Omental fat pad (tissue), 4 donors: ENCODE results near the gene DSE. TPM values are rescaled to one million over a fixed set of nuclear protein-coding genes. Genes with fewer than 3 reads are reported as not detected.

Source experiments
- ATAC-seq: fragments of 150-250 bp; one replicate; pipeline ENCODE4 v1.9.1; 2016; ENCODE audit warnings: mild to moderate bottlenecking, moderate library complexity; ENCODE audit not compliant: low FRiP score
- DNase-seq: peaks from one replicate; pipeline ENCODE4 v3.0.0-alpha.2; 2019; ENCODE audit warnings: low spot score
- total RNA-seq, 4 donors: library from RNA; depleted of rRNA; stranded (reverse); fragments of >200 nt; gene quantifications; one replicate each; pipeline ENCODE4 v1.1.0, GENCODE V29; 2016
- TF ChIP-seq, protein P1 (sequence below), 3 donors: fragments of 450-650 bp; IDR thresholded peaks; one replicate each; pipeline ENCODE4 v1.5.1; 2016 to 2017; ENCODE audit warnings: antibody characterized with exemption in 3 of 3, mild to moderate bottlenecking in 3 of 3, moderate library complexity in 2 of 3

DSE gene
- total RNA-seq, 4 donors from 2014 or later, result 80.9 to 145 (median 100) TPM

DNA sequence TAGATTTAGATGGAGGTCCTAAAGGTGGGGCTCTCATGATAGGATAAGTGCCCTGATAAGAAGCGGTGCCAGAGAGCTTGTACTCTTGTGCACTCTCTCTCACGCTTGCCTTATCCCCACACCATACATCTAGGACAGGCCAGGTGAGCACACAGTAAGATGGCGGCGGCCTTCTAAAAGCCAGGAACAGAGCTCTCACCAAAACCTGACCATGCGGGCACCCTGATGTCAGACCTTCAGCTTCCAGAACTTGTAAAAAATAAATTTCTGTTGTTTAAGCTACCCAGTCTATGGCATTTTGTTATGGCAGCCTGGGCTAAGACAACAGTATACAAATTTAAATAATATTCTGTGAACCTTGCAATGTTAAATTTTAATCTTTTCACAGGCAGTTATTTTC, 49.6 kb downstream of the DSE start:
- ATAC-seq (no peak), DNase-seq (no peak)
- TF ChIP-seq, protein P1, sequence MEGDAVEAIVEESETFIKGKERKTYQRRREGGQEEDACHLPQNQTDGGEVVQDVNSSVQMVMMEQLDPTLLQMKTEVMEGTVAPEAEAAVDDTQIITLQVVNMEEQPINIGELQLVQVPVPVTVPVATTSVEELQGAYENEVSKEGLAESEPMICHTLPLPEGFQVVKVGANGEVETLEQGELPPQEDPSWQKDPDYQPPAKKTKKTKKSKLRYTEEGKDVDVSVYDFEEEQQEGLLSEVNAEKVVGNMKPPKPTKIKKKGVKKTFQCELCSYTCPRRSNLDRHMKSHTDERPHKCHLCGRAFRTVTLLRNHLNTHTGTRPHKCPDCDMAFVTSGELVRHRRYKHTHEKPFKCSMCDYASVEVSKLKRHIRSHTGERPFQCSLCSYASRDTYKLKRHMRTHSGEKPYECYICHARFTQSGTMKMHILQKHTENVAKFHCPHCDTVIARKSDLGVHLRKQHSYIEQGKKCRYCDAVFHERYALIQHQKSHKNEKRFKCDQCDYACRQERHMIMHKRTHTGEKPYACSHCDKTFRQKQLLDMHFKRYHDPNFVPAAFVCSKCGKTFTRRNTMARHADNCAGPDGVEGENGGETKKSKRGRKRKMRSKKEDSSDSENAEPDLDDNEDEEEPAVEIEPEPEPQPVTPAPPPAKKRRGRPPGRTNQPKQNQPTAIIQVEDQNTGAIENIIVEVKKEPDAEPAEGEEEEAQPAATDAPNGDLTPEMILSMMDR (IDR thresholded peaks at IDR 0.05), result no peak

GRCh38 chr6:116422238-116422637, 51.5 kb downstream of the DSE start:
- ATAC-seq (no peak), DNase-seq (no peak)
- TF ChIP-seq, protein P1 (IDR thresholded peaks at IDR 0.05), result no peak

- ATAC-seq (peak; percentile 70), DNase-seq (no peak)
- TF ChIP-seq, protein P1 (IDR thresholded peaks at IDR 0.05), result no peak
These were observed 53.3 kb downstream of the DSE start for GRCh38 chr6:116424001-116424400.

DNA sequence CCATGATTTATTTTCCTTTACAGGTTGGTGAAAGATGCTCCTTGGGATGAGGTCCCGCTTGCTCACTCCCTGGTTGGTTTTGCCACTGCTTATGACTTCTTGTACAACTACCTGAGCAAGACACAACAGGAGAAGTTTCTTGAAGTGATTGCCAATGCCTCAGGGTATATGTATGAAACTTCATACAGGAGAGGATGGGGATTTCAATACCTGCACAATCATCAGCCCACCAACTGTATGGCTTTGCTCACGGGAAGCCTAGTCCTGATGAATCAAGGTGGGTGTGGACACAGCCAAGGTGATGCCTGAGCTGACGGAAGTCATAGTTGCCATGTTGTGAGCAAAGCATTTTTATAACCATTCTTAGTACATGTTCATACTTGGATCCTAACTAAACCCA, 55.8 kb downstream of the DSE start:
- TF ChIP-seq, protein P1 (IDR thresholded peaks at IDR 0.05), result no peak
- ATAC-seq (no peak), DNase-seq (no peak)

GRCh38 chr6:116429111-116429510, 58.4 kb downstream of the DSE start:
- ATAC-seq, result no peak
- TF ChIP-seq, protein P1 (IDR thresholded peaks at IDR 0.05), result no peak
- no peak for DNase-seq

DNA sequence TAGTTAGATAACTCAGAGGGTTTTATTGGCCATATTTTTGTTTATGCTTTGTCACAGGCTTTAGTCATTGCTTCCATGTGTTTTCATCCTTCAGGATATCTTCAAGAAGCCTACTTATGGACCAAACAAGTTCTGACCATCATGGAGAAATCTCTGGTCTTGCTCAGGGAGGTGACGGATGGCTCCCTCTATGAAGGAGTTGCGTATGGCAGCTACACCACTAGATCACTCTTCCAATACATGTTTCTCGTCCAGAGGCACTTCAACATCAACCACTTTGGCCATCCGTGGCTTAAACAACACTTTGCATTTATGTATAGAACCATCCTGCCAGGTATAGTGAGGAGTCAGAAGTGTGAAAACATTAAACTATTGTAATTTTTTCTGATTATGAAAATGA, 60.1 kb downstream of the DSE start:
- ATAC-seq (no peak), DNase-seq (no peak)
- TF ChIP-seq, protein P1 (IDR thresholded peaks at IDR 0.05), result no peak

DNA sequence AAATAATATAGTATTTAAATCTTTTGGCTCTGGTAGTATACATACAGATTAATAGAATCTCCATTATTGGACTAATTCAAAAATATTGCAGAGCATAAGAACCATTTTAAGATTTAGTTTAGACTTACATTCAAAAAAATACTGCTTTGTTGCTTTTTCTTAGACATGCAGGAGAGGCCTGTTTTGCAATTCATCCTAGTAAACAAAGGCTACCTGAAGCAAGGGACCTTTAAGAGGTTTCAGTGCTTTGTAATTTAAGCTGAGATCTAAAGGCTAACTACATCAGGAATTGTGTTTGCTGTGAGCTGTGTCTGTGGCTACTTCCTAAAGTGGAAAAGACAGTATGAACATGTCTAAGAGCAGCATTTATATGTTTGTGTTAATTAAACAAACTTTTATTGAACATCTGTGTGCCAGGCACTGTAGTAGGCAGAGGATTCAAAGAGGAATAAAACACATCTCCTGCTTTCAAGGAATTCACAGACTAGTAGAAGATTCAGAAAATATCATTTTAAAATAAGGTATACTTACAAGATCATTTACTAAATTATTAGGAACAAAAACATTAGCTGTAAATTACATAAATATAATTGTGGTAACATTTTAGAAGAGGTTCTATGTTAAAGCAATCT, 61.3 kb downstream of the DSE start:
- DNase-seq, result no peak
- TF ChIP-seq, protein P1 (IDR thresholded peaks at IDR 0.05), result no peak

More for the DNA sequence above, 61.3 kb downstream of the DSE start:
- ATAC-seq, result no peak
